Purkinje cell (primary cell): ENCODE results near the gene PPP2R2B. TPM values are rescaled to one million over a fixed set of nuclear protein-coding genes. Genes with fewer than 3 reads are reported as not detected.

Source experiments
- polyA plus RNA-seq: library from polyadenylated mRNA; unstranded; fragments of >200 nt; fragmentation: Nextera tagmentation; gene quantifications from 2 replicates; pipeline ENCODE4 v1.2.1, GENCODE V29; 2014

The PPP2R2B gene
- 115 and 131 TPM in 2 replicates for polyA plus RNA-seq

GRCh38 chr5:146878476-146879172 lies at the start of gene PPP2R2B:
PPP2R2B (minus strand) TSS chr5:146878757.

